ENCODE measurements around the gene NOP9.

The NOP9 gene

GRCh38 chr14:24260026-24260779 is 39.4 kb upstream of the NOP9 start:
- ATAC-seq (no peak), DNase-seq (ENCODE audit: low spot score in 2 of 2) (no peak)
- H3K4me3 Mint-ChIP-seq, result no peak overlapping the region
- H3K4me1 Mint-ChIP-seq, result no peaks in the 10 kb centered on the region
- H3K27ac Mint-ChIP-seq, result no peak overlapping the region
- no peaks in the 10 kb centered on the region for H3K9me3 Mint-ChIP-seq
- peaks cover 2% of the 10 kb centered on the region for H3K36me3 Mint-ChIP-seq

DNA sequence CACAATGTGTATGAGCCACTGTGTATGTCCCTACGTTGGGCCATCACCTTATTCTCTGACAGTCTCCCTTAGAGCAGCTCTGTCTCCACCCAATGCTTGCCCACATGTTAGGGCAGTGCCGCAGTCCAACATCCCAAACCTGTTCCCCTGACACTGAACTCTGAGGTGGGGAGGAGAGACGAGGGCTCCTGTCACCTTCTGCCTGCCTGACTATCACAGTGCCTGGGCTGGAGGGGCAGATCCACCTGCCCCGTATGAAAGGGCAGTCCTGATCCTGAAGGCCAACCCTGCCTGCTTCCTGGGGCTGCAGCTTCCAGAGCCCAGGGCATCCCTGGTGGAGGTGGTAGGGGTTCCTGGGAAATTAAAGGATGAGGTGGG is 38.9 kb upstream of the NOP9 start:
- Mint-ChIP-seq H3K36me3 (no peaks in the 10 kb centered on the region), H3K9me3 (no peaks in the 10 kb centered on the region), H3K4me1 (no peaks in the 10 kb centered on the region), H3K27ac (peak overlapping the region; percentile 49), H3K4me3 (no peak overlapping the region)
- no peak for ATAC-seq
- no peak for DNase-seq (ENCODE audit: low spot score in 2 of 2)

DNA sequence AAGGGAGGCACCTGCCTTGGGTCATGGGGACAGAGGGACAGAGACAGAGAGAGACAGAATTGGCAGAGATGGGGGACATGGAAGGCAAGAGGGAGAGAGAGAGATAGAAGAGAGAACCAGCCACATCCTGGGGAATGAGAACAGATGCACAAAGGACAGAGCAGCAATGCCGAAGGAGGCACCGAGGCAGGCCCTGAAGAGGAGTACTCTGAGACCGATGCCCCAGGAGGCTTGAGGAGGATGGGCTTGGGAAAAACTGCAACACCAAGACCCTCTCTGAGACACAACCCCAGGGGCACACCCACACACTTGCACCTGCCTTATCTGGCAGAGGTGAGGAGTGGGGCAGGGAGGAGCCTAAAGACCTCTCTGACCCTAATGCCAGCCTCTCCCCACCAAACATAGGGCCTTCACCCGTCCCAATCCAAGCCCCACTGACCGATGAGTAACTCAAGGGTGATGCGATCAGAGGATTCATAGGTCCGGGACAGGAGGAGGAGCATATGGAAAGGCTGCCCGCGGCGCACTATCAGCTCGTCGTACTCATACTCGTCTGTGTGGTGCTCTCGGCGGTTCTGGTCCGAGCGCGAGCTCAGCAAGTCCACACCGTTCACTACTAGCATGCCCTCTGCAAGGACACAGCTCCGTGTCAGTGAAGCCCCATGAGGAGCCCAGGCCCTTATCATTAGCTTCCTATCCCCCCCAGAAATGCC is 38.2 kb upstream of the NOP9 start:
- Mint-ChIP-seq H3K36me3 (no peaks in the 10 kb centered on the region), H3K4me3 (no peak overlapping the region), H3K27ac (peak overlapping the region; percentile 49), H3K4me1 (peaks cover 3% of the 10 kb centered on the region), H3K9me3 (no peaks in the 10 kb centered on the region)
- ATAC-seq (no peak), DNase-seq (ENCODE audit: low spot score in 2 of 2) (no peak)

GRCh38 chr14:24261969-24262327 is 37.7 kb upstream of the NOP9 start:
- H3K4me1 Mint-ChIP-seq, result peaks cover 8% of the 10 kb centered on the region
- H3K9me3 Mint-ChIP-seq, result no peaks in the 10 kb centered on the region
- no peak overlapping the region for H3K27ac Mint-ChIP-seq
- no peak overlapping the region for H3K4me3 Mint-ChIP-seq
- peaks cover 3% of the 10 kb centered on the region for H3K36me3 Mint-ChIP-seq
- ATAC-seq (no peak), DNase-seq (ENCODE audit: low spot score in 2 of 2) (no peak)

GRCh38 chr14:24262821-24263733 is 36.6 kb upstream of the NOP9 start, which contains the start of gene TGM1:
Gene TGM1 (minus strand): TSS chr14:24263177. CDS start chr14:24262352, 825 bp downstream.
- Mint-ChIP-seq H3K4me3 (no peak within 1 kb of the TSS), H3K4me1 (peaks cover 14% of the 10 kb centered on the region), H3K36me3 (peaks cover 8% of the 10 kb centered on the region), H3K9me3 (no peaks in the 10 kb centered on the region), H3K27ac (peak within 1 kb of the TSS; percentile 68)
- peak; percentile 11 for ATAC-seq
- DNase-seq (ENCODE audit: low spot score in 2 of 2), result no peak

- no peak overlapping the region for H3K27ac Mint-ChIP-seq
- ATAC-seq (no peak), DNase-seq (ENCODE audit: low spot score in 2 of 2) (no peak)
- peaks cover 15% of the 10 kb centered on the region for H3K36me3 Mint-ChIP-seq
- H3K4me3 Mint-ChIP-seq, result no peak overlapping the region
- H3K9me3 Mint-ChIP-seq, result no peaks in the 10 kb centered on the region
- H3K4me1 Mint-ChIP-seq, result peaks cover 14% of the 10 kb centered on the region
Measured at GRCh38 chr14:24263848-24264247, 35.8 kb upstream of the NOP9 start.

- Mint-ChIP-seq H3K4me1 (peaks cover 16% of the 10 kb centered on the region), H3K9me3 (no peaks in the 10 kb centered on the region), H3K36me3 (peaks cover 19% of the 10 kb centered on the region), H3K27ac (no peak overlapping the region), H3K4me3 (no peak overlapping the region)
- ATAC-seq (no peak), DNase-seq (ENCODE audit: low spot score in 2 of 2) (no peak)
Measured at GRCh38 chr14:24264298-24264697, 35.4 kb upstream of the NOP9 start.

- ATAC-seq, result no peak
- no peaks in the 10 kb centered on the region for H3K9me3 Mint-ChIP-seq
- peaks cover 25% of the 10 kb centered on the region for H3K4me1 Mint-ChIP-seq
- peaks cover 23% of the 10 kb centered on the region for H3K36me3 Mint-ChIP-seq
- peak overlapping the region; percentile 9 for H3K27ac Mint-ChIP-seq
- H3K4me3 Mint-ChIP-seq, result no peak overlapping the region
- DNase-seq (ENCODE audit: low spot score in 2 of 2), result no peak
Measured at GRCh38 chr14:24266344-24267244, 33.1 kb upstream of the NOP9 start.

- no peak for ATAC-seq
- peak overlapping the region; percentile 9 for H3K27ac Mint-ChIP-seq
- H3K4me3 Mint-ChIP-seq, result no peak overlapping the region
- DNase-seq (ENCODE audit: low spot score in 2 of 2), result no peak
- no peaks in the 10 kb centered on the region for H3K9me3 Mint-ChIP-seq
- H3K4me1 Mint-ChIP-seq, result peaks cover 34% of the 10 kb centered on the region
- H3K36me3 Mint-ChIP-seq, result peaks cover 28% of the 10 kb centered on the region
Measured at GRCh38 chr14:24267516-24267915, 32.1 kb upstream of the NOP9 start.

DNA sequence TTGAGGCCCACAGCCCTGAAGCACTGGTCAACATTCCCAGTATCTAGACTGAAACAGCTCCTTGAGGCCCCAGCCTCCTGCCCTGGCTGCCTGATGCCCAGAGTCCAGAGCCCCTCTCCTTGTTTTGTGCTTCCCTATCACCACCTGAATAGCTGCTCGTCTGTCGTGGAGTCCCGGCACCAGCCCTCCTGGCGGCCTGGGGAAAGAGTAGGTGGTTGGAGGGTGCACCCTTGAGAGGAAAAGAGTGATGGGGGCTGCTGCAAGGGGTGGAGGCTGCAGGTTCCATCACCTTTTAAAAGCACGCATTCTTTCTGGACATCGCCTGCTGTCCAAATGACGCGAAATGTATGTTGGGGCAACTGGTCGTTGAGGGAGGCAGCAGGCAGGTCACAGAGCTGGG is 31.4 kb upstream of the NOP9 start:
- Mint-ChIP-seq H3K4me1 (peaks cover 41% of the 10 kb centered on the region), H3K9me3 (no peaks in the 10 kb centered on the region), H3K27ac (no peak overlapping the region), H3K36me3 (peaks cover 28% of the 10 kb centered on the region), H3K4me3 (no peak overlapping the region)
- ATAC-seq (no peak), DNase-seq (ENCODE audit: low spot score in 2 of 2) (no peak)

- no peak for DNase-seq (ENCODE audit: low spot score in 2 of 2)
- Mint-ChIP-seq H3K9me3 (no peaks in the 10 kb centered on the region), H3K4me1 (peaks cover 53% of the 10 kb centered on the region), H3K27ac (no peak overlapping the region), H3K4me3 (no peak overlapping the region), H3K36me3 (peaks cover 28% of the 10 kb centered on the region)
- ATAC-seq, result no peak
Measured at GRCh38 chr14:24269368-24269767, 30.3 kb upstream of the NOP9 start.

GRCh38 chr14:24269910-24270536 is 29.6 kb upstream of the NOP9 start:
- Mint-ChIP-seq H3K4me1 (peaks cover 54% of the 10 kb centered on the region), H3K4me3 (peak overlapping the region; percentile 79), H3K27ac (peak overlapping the region; percentile 91), H3K9me3 (no peaks in the 10 kb centered on the region), H3K36me3 (peaks cover 28% of the 10 kb centered on the region)
- ATAC-seq (no peak), DNase-seq (ENCODE audit: low spot score in 2 of 2) (no peak)

- peak overlapping the region; percentile 91 for H3K27ac Mint-ChIP-seq
- peaks cover 54% of the 10 kb centered on the region for H3K4me1 Mint-ChIP-seq
- ATAC-seq, result no peak
- no peak for DNase-seq (ENCODE audit: low spot score in 2 of 2)
- peaks cover 28% of the 10 kb centered on the region for H3K36me3 Mint-ChIP-seq
- H3K9me3 Mint-ChIP-seq, result no peaks in the 10 kb centered on the region
- peak overlapping the region; percentile 79 for H3K4me3 Mint-ChIP-seq
Measured at GRCh38 chr14:24270537-24271133, 29.0 kb upstream of the NOP9 start.

Data from stimulated activated effector memory CD8-positive, alpha-beta T cell treated with anti-CD3 and anti-CD28 coated beads, Interleukin-12 subunit alpha, Interleukin-12 subunit beta, amount 100 ng/mL, for 72 hours (primary cell).